ENCODE measurements around the gene FCHSD2. TPM values are rescaled to one million over a fixed set of nuclear protein-coding genes. Genes with fewer than 3 reads are reported as not detected.

FCHSD2 gene
- total and polyA plus RNA-seq, 9 of the 15 experiments (the other 6 are each of a cell fraction or from before 2014, with no cell fraction given), result 1.8 to 14.7 (median 6.4) TPM

- no peaks in the 10 kb centered on the region for H3K9me3 ChIP-seq (replicated peaks; ENCODE audit: control insufficient read depth, insufficient read depth, low read depth, low read length)
- no peaks in the 10 kb centered on the region for H3K9me1 ChIP-seq (ENCODE audit: control insufficient read depth, insufficient read depth, low read length)
- H3K36me3 ChIP-seq (ENCODE audit: control insufficient read depth, insufficient read depth, low read length), result peaks cover 15% of the 10 kb centered on the region
- FAIRE-seq (no peak), DNase-seq (ENCODE audit: extremely low read depth in 1 of 4, low spot score in 3 of 4) (peak; percentile 35 to 37 (median 36)), ATAC-seq (peak; percentile 1; the same call in 1 of the 3 replicates)
- peaks cover 25% of the 10 kb centered on the region for H3K79me2 ChIP-seq (ENCODE audit: control insufficient read depth, insufficient read depth, low read length)
- in situ Hi-C loops (cut with MboI), result no loop called here
- H3K9ac ChIP-seq (ENCODE audit: insufficient read depth in 1 of 2, low read depth in 2 of 2, low read length in 2 of 2), result peak overlapping the region; percentile 92 to 95; a peak in 3 of 4 replicates
- POLR2A ChIA-PET, result interaction anchor here (1.0 kb wide), 1 partner anchor 14 kb away, joined by 4 read pairs; no protein-coding TSS in a partner anchor
- CTCF ChIA-PET (ENCODE audit: low intra/inter-chr PET ratio), result interaction anchor here (0.6 kb wide), 1 partner anchor 319 kb away, joined by 3 read pairs; no protein-coding TSS in a partner anchor
- peak overlapping the region; percentile 90 for H3K4me2 ChIP-seq (ENCODE audit: insufficient read depth, low read length)
- no peaks in the 10 kb centered on the region for H3K27me3 ChIP-seq (ENCODE audit: control insufficient read depth in 2 of 2, insufficient read depth in 2 of 2, low read length in 2 of 2)
- intact Hi-C loops (cut with micrococcal nuclease), result no loop called here
- peaks cover 8% of the 10 kb centered on the region; the same call in 1 of the 2 replicates for H4K20me1 ChIP-seq (replicated peaks; ENCODE audit: control insufficient read depth, insufficient read depth, low read length)
- H3K4me1 ChIP-seq (replicated peaks in 1 of 2; ENCODE audit: control insufficient read depth in 2 of 2, insufficient read depth in 2 of 2, low read length in 2 of 2), result peaks cover 26 to 36% of the 10 kb centered on the region in 2 experiments
- no TSS peak for BruUV-seq (replicated peaks)
- H3K27ac ChIP-seq (ENCODE audit: extremely low read depth, low read depth, low read length), result peak overlapping the region; percentile 33; the same call in 1 of the 3 replicates
- H3K4me3 ChIP-seq, result peak overlapping the region; percentile 92
- 3% methylated on average over 17 of the region's 17 CpGs for WGBS (ENCODE audit: insufficient coverage, low coverage, missing lambda C conversion rate)
- H2AFZ ChIP-seq (ENCODE audit: low read depth, low read length), result peak overlapping the region; percentile 93
- TF ChIP-seq ASH1L (IDR thresholded peaks at IDR 0.05; ENCODE audit: borderline replicate concordance, low read depth, partially characterized antibody), result no peak
- 0 out of 2 replicates have a peak, but pooled peaks have one; percentile 28 for TF ChIP-seq GTF2E2 (tag; IDR thresholded peaks at IDR 0.05)
- TF ChIP-seq, protein P1, sequence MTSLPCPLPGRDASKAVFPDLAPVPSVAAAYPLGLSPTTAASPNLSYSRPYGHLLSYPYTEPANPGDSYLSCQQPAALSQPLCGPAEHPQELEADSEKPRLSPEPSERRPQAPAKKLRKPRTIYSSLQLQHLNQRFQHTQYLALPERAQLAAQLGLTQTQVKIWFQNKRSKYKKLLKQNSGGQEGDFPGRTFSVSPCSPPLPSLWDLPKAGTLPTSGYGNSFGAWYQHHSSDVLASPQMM (CRISPR knock-in tag; IDR thresholded peaks at IDR 0.05), result no peak
- no peak for TF ChIP-seq MYC (IDR thresholded peaks at IDR 0.05; ENCODE audit: low read depth, low read length)
- no peak for TF ChIP-seq MYC (CRISPR knock-in tag; IDR thresholded peaks at IDR 0.05; ENCODE audit: borderline replicate concordance, low read depth)
- no peak for TF ChIP-seq PPARD (CRISPR knock-in tag; IDR thresholded peaks at IDR 0.05)
- no peak for TF ChIP-seq ZNF699 (CRISPR knock-in tag; IDR thresholded peaks at IDR 0.05; ENCODE audit: insufficient replicate concordance)
- TF ChIP-seq ZNF263 (CRISPR knock-in tag; IDR thresholded peaks at IDR 0.05; ENCODE audit: borderline replicate concordance), result 0 out of 2 replicates have a peak, but pooled peaks have one; percentile 21
- peak; percentile 59 for TF ChIP-seq RBBP5 (IDR thresholded peaks at IDR 0.05; ENCODE audit: borderline replicate concordance, insufficient read depth, low read length, poor library complexity, severe bottlenecking)
- no peak for TF ChIP-seq ARNT (IDR thresholded peaks at IDR 0.05)
- TF ChIP-seq TARDBP (IDR thresholded peaks at IDR 0.05), result 0 out of 2 replicates have a peak, but pooled peaks have one; percentile 32
- no peak for TF ChIP-seq NRF1 (conservative IDR thresholded peaks at IDR 0.05 in 1 of 2, IDR thresholded peaks at IDR 0.05 in 1 of 2)
- no peak for TF ChIP-seq SMAD3 (CRISPR knock-in tag; conservative IDR thresholded peaks at IDR 0.05)
These were observed 1.1 kb downstream of the FCHSD2 start for GRCh38 chr11:73141031-73141308.

All from K562 (cell line).